Measurements from ENCODE around the gene MARS1.
"Not testable (repeated sequence)": the region's sequence is repeated elsewhere in the genome, so short reads cannot be mapped to it uniquely, and the experiment has no call there.

MARS1 gene

DNA sequence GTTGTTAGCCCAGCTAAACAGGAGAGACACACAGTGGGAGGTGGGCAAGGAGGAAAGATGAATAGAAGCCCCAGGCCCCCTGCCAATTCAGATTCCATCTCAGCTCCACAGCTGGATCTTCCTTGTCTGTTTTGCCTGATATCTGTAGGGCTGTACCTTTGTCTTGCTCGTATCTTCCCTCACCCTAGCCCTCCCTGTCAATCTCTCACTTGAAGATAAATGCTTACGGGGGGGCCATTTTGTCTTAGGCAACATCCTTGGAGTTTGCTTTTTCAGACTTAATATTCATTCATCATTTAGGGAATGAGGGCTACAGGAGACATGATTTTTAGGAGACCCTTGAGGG lies 64.4 kb downstream of the MARS1 start:
- no peak for DNase-seq

DNA sequence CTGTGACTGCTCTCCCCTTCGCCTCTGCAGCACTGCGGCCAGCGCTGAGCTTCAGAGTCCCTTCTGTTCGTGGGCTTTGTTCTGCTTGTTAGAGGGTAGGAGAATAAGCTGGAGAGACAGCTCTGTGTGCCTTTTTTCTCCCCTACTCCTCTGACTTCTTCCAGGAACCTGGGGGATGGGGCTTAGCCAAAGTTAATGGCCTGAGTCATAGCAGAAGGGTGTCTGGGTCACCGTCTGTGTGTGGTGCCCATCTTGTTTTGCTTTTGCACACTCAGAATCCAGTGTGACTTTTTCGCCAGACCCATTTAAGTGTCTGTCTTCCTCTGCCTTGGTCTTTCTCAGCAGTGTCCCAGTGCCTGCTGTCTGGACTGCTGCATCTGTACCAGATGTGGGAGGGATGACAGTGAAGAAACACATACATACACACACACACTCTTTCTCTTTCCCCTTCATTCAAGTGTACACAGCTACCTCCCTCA lies 65.0 kb downstream of the MARS1 start:
- DNase-seq, result no peak

GRCh38 chr12:57553343-57554202 lies 65.7 kb downstream of the MARS1 start:
- DNase-seq, result no peak

DNA sequence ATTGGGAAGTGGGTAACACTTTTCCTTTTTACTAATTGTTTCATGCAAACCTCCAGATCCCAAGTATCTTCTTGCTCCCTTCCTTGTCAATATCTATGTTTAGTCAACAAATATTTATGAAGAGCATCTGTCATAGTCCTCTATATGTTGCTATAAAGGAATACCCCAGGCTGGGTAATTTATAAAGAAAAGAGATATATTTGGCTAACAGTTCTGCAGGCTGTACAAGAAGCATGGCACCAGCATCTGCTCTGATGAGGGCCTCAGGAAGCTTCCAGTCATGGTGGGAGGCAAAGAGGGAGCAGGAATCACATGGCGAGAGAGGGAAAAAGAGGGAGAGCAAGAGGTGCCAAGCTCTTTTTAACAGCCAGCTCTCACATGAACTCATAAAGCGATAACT lies 66.6 kb downstream of the MARS1 start:
- DNase-seq, result no peak

DNA sequence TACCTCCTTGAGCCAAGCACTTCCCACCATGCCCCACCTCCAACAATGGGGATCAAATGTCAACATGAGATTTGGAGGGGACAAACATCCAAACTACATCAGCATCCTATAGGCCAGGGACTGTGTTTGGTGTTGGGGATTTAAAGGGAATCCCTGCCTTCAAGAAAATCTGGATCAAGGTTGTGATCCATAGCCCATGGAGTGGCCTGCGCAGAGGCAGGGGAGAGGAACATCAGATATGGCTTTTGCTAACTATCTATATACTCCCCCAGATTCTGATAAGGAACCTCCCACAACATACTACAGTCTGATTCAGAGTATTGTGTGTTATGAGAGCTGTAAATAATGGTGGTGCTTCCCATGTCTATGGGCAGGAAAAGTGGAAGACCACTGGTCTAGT lies 67.0 kb downstream of the MARS1 start:
- no peak for DNase-seq

GRCh38 chr12:57558864-57559263 lies 71.0 kb downstream of the MARS1 start:
- no peak for DNase-seq

DNA sequence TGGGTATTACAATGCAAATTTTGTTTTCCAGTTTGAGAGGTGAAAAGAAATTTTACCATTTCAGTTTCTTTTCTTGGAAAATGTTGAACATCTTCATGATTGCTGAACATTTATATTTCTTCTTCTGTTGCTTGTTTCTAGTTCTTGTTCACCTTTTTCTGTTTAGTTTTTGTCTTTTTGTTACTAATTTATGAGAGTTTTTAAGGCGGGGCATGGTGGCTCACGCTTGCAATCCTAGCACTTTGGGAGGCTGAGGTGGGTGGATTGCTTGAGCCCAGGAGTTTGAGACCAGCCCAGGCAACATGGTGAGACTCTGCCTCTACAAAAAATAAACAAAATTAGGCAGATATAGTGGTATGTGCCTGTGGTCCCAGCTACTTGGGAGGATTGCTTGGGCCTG lies 72.6 kb downstream of the MARS1 start:
- DNase-seq, result no peak

- not testable (repeated sequence) for DNase-seq
Measured at GRCh38 chr12:57561117-57561516, 73.2 kb downstream of the MARS1 start.

- DNase-seq, result no peak
Measured at GRCh38 chr12:57563358-57563757, 75.5 kb downstream of the MARS1 start.

GRCh38 chr12:57564178-57564740 lies 76.4 kb downstream of the MARS1 start:
- DNase-seq, result no peak

Measured in suppressor macrophage (primary cell).